ENCODE results near the gene MAMSTR.
"Not testable (repeated sequence)": the region's sequence is repeated elsewhere in the genome, so short reads cannot be mapped to it uniquely, and the experiment has no call there.

The MAMSTR gene

DNA sequence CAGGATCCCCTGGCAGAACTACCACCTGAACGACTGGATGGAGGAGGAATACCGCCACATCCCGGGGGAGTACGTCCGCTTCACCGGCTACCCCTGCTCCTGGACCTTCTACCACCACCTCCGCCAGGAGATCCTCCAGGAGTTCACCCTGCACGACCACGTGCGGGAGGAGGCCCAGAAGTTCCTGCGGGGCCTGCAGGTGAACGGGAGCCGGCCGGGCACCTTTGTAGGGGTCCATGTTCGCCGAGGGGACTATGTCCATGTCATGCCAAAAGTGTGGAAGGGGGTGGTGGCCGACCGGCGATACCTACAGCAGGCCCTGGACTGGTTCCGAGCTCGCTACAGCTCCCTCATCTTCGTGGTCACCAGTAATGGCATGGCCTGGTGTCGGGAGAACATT, 16.2 kb downstream of the MAMSTR start:
- H3K27ac ChIP-seq: no peak overlapping the region
- TF ChIP-seq, protein P1, sequence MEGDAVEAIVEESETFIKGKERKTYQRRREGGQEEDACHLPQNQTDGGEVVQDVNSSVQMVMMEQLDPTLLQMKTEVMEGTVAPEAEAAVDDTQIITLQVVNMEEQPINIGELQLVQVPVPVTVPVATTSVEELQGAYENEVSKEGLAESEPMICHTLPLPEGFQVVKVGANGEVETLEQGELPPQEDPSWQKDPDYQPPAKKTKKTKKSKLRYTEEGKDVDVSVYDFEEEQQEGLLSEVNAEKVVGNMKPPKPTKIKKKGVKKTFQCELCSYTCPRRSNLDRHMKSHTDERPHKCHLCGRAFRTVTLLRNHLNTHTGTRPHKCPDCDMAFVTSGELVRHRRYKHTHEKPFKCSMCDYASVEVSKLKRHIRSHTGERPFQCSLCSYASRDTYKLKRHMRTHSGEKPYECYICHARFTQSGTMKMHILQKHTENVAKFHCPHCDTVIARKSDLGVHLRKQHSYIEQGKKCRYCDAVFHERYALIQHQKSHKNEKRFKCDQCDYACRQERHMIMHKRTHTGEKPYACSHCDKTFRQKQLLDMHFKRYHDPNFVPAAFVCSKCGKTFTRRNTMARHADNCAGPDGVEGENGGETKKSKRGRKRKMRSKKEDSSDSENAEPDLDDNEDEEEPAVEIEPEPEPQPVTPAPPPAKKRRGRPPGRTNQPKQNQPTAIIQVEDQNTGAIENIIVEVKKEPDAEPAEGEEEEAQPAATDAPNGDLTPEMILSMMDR (IDR thresholded peaks at IDR 0.05): no peak
- TF ChIP-seq ZFX (IDR thresholded peaks at IDR 0.05; ENCODE audit: borderline replicate concordance): no peak

DNA sequence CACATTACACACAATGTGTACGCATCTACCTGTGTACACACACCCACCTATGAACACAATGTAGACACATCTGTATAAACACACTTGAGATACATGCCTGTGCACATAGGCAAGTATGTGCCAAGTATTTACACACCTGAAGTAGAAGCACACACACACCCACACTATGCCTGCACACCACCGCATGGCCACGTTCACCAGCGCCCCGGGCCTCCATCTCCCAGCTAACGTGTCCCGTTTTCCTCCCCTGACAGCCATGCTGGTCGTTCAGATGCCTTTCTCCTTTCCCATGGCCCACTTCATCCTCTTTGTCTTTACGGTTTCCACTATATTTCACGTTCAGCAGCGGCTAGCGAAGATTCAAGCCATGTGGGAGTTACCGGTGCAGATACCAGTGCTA, 16.8 kb downstream of the MAMSTR start:
- H3K27ac ChIP-seq: no peak overlapping the region
- TF ChIP-seq, protein P1 (IDR thresholded peaks at IDR 0.05): no peak
- no peak for TF ChIP-seq ZFX (IDR thresholded peaks at IDR 0.05; ENCODE audit: borderline replicate concordance)

DNA sequence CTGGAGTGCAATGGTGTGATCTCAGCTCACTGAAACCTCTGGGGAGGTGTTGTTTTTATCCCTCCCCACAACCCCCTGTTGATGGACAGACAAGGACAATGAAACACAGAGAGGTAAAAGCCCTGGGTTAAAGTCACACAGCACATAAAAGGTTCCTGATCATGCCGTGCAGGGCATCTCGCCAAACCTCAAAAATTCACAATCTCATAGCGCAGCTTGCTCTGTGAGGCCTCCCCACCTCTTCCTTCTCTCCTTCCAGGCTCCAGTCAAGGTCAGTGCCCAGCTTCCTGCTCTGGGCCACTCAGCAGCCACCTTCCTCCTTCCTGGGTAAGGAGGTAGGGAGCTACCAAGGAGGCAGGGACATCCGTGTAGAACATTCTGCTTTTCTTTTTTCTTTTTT, 21.5 kb downstream of the MAMSTR start:
- TF ChIP-seq, protein P1 (IDR thresholded peaks at IDR 0.05): no peak
- TF ChIP-seq ZFX (IDR thresholded peaks at IDR 0.05; ENCODE audit: borderline replicate concordance): no peak
- no peak overlapping the region for H3K27ac ChIP-seq

DNA sequence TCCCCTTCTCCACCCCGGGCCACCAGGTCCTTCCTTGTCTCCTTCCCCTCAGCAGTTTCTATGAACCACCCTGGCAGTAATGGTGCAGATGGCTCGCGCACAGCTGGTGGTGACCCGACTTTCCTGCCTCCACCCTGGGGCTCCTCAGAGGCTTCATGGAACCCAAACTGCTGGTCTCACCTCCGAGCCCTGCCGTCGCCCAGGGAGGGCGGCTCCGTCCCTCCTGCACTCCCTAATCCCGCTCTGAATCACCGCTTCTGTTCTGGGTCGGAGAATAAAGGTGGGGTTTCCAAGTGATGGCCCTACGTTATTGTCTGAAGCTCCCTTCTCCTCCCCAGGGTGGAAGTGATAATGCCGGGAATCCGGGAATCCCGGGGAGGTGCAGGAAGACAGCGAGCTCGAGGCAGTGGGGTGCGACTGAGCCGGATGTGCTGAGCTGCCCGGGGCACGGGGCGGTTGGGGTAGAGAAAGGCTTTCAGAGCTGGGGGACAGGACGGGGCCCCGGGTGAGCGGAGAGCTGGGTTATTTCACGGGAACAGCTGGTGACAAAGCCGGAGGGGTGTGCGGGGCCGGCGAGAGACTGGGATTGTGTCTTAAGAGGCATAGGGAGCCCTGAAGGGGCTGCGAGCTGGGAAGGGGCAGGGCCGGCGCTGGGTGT, 23.0 kb downstream of the MAMSTR start:
- no peak overlapping the region for H3K27ac ChIP-seq
- no peak for TF ChIP-seq ZFX (IDR thresholded peaks at IDR 0.05; ENCODE audit: borderline replicate concordance)
- TF ChIP-seq, protein P1 (IDR thresholded peaks at IDR 0.05): no peak

DNA sequence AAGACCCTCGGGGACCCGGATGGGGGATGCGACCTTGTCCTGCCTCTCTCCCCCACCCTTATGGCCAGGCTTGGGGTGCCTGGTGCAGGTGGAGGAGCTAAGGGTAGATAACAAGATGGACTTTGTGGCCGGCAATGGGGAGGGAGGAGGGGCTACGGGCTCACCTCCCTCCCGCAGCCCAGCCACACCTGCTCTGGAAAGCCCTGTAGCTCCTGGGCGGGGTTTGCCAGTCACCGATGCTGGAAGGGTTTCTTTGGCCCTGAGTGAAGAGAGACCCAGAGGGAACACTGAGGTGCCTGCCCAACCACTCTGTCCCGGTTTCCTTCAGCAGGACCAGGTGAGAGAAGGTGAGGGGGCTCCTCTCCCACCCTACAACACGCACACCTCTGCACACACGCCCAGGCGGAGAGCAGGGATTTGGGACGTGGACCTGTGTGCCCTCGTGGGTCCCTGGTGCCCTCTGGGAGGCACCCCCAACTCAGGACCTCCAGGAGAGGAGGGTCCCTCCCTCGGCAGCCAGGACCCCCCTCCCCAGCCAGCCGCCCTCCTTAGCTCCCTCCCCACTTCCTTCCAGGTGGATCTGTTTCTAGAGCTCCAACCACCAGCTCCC, 23.7 kb downstream of the MAMSTR start, which contains the start of gene FUT2:
Gene FUT2 (plus strand): TSS at position 229 of the 610 bp plus-strand sequence. CDS start 6,986 bp downstream, outside the sequence.
- H3K27ac ChIP-seq: no peak within 1 kb of the TSS
- no peak for TF ChIP-seq ZFX (IDR thresholded peaks at IDR 0.05; ENCODE audit: borderline replicate concordance)
- TF ChIP-seq, protein P1 (IDR thresholded peaks at IDR 0.05): no peak

DNA sequence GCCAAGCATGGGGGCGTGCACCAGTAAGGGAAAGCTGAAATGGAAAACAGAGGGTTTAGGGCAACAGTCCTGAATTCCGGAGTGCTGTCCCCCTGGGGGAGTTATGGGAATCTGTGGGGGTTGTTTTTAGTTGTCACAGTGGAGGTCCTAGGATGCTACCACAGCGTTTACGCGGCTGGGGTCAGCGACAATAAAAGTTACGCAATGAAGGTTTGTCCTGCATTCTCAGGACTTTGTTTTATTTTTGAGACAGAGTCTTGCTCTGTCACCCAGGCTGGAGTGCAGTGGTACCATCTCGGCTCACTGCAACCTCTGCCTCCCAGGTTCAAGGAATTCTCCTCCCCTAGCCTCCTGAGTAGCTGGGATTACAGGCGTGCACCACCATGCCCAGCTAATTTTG, 25.9 kb downstream of the MAMSTR start:
- H3K27ac ChIP-seq: not testable (repeated sequence)

DNA sequence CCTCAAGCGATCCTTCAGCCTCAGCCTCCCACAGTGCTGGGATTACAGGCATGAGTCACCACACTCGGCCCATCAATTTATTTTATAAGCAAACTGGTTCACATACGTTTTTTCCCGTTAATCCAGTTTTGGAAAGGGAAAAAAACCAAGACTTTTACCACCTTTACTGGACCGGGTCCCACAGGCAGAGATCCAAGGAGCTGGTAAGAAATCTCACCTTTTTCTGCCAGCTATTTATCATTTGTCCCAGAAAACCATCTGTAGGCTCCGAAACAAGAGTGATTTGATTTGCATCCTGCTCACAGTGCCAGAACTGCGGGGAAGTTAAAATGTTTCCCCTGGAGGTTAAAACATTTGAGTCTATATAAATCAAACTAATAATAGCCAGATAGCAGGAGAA, 30.1 kb downstream of the MAMSTR start:
- TF ChIP-seq, protein P1 (IDR thresholded peaks at IDR 0.05): no peak
- TF ChIP-seq ZFX (IDR thresholded peaks at IDR 0.05; ENCODE audit: borderline replicate concordance): no peak
- H3K27ac ChIP-seq: no peak overlapping the region
